Midbrain (tissue), 1 donor: ENCODE data around the gene TMEM217.

Source experiments
- DNase-seq: peaks from one replicate; lab custom pipeline; 2025; lab: John Stamatoyannopoulos, UW

The TMEM217 gene

GRCh38 chr6:37244430-37245310, 13.3 kb downstream of the TMEM217 start:
- peak; percentile 18 for DNase-seq

GRCh38 chr6:37243816-37244370, 14.1 kb downstream of the TMEM217 start:
- DNase-seq: no peak

GRCh38 chr6:37243131-37243815, 14.7 kb downstream of the TMEM217 start:
- DNase-seq: no peak

GRCh38 chr6:37242429-37243052, 15.4 kb downstream of the TMEM217 start:
- DNase-seq: no peak

- no peak for DNase-seq
Observed at GRCh38 chr6:37241775-37242428, 16.0 kb downstream of the TMEM217 start.

GRCh38 chr6:37241131-37241530, 16.8 kb downstream of the TMEM217 start:
- DNase-seq: no peak

GRCh38 chr6:37239950-37240713, 17.8 kb downstream of the TMEM217 start:
- DNase-seq: peak; percentile 57

GRCh38 chr6:37239526-37239925, 18.4 kb downstream of the TMEM217 start:
- DNase-seq: no peak

GRCh38 chr6:37238381-37238780, 19.6 kb downstream of the TMEM217 start:
- DNase-seq: no peak

GRCh38 chr6:37237789-37238188, 20.2 kb downstream of the TMEM217 start:
- no peak for DNase-seq

- DNase-seq: no peak
Observed at GRCh38 chr6:37236921-37237320, 21.0 kb downstream of the TMEM217 start.

- DNase-seq: no peak
Observed at GRCh38 chr6:37233541-37233940, 24.4 kb downstream of the TMEM217 start.

- no peak for DNase-seq
Observed at GRCh38 chr6:37232430-37233017, 25.4 kb downstream of the TMEM217 start.

- DNase-seq: no peak
Observed at GRCh38 chr6:37230104-37230503, 27.8 kb downstream of the TMEM217 start.

- DNase-seq: no peak
Observed at GRCh38 chr6:37225350-37226169, 32.4 kb downstream of the TMEM217 start.

GRCh38 chr6:37222992-37223391, 35.0 kb downstream of the TMEM217 start:
- no peak for DNase-seq

GRCh38 chr6:37222125-37222967, 35.6 kb downstream of the TMEM217 start:
- DNase-seq: peak; percentile 19

GRCh38 chr6:37221585-37222124, 36.3 kb downstream of the TMEM217 start:
- no peak for DNase-seq

GRCh38 chr6:37218511-37218910, 39.4 kb downstream of the TMEM217 start:
- no peak for DNase-seq
